HG03558 (cell line): ENCODE data around the gene ERI2.
A peak's percentile ranks its signal among the peaks of the same experiment; 100 is the strongest.
"Not testable (repeated sequence)": the region's sequence is repeated elsewhere in the genome, so short reads cannot be mapped to it uniquely, and the experiment has no call there.

Experiments
- ATAC-seq: cut with Tn5 transposase; IDR thresholded peaks from one replicate; pipeline ENCODE4 v1.9.1; 2021; ENCODE audit warnings: moderate number of reproducible peaks; ENCODE audit not compliant: unreplicated experiment; ENCODE audit errors: extremely low read depth

The ERI2 gene

DNA sequence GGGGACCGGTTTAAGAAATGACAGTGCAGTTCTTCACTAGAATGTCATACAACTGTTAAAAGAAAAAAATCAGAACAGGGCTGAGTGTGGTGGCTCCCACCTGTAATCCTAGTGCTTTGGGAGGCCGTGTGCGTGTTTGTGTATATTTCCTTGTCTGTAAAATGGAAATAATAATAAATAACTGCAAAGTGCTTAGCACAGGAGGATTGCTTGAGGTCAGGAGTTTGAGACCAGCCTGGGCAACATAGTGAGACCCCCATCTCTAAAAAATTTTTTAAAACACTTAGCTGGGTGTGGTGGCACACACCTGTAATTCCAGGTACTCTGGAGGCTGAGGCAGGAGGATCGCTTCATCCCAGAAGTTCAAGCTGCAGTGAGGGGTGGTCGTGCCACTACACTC lies 40.0 kb downstream of the ERI2 start:
- ATAC-seq = no peak

DNA sequence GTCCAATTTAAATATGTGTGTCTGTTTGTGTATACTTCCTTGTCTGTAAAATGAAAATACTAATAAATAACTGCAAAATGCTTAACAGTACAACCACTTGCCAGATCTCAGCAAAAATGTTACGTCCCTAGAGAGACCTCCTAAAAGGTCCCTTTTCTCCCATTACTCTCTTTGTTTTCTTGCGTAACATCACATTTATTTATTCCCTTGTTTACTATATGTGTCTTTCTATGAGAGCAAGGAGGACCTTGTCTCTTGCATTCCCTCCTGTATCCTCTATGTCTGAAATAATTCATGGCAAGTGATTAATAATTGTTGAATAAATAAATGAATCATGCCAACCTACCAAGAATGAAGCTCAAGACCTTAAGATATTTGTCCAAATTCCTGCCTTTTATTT lies 40.5 kb downstream of the ERI2 start:
- ATAC-seq = no peak

DNA sequence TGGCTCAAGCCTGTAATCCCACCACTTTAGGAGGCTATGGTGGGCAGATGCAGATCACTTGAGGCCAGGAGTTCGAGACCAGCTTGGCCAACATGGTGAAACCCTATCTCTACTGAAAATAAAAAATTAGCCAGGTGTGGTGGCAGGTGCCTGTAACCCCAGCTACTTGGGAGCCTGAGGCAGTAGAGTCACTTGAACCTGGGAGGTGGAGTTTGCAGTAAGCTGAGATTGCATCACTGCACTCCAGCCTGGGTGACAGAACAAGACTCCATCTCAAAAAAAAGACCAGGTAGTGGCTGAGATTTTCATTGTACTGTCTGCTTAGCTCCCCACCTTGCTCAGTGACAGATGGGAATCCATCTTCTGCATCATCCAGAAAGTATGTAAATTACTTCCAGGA lies 41.8 kb downstream of the ERI2 start:
- not testable (repeated sequence) for ATAC-seq

GRCh38 chr16:20763461-20764232 lies 42.6 kb downstream of the ERI2 start, which contains the start of gene ACSM3:
Gene ACSM3 (plus strand): TSS chr16:20764014. CDS start chr16:20770035, 6,021 bp downstream.
- ATAC-seq = peak; percentile 71

DNA sequence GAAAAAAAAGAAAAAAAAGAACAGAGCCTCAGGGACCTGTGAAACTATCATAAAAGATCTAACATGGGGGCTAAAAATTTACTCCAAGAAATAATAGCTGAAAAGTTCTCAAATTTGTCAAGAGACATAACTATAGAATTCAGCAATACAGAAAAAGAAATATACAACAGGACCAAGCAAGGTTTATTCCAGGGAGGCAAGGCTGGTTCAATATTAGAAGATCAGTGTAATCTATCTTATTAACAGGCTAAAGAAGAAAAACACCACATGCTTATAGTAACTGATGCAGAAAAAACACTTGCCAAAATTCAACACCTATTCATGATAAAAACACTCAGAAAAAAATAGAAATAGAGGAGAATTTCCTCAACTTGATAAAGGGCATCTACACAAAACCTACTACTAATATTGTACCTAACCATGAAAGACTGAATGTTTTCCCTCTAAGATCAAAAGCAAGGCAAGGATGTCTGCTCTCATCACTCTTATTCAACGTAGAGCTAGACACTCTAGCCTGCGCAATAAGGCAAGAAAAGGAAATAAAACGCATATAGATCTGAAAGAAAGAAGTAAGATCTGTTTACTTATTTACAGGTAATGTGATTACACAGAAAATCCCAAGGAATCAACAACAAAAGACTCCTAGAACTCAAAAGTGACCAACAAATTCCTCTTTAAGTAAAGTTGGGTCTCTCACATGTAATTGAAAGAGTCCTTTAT lies 43.7 kb downstream of the ERI2 start:
- ATAC-seq = no peak

DNA sequence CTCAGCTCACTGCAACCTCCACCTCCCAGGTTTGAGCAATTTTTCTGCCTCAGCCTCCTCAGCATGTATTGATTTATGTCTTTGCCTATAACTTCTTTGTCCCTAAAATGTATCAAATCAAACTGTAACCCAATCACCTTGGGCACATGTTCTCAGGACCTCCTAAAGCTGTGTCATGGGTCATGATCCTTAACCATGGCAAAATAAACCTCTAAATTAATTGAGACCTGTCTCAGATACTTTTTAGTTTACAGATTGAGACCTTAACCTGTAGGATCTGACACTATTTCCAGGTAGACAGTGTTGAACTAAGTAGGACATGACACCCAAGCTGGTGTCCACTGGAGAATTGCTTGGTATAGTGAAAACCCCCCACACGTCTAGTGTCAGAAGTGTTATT lies 45.1 kb downstream of the ERI2 start:
- no peak for ATAC-seq

DNA sequence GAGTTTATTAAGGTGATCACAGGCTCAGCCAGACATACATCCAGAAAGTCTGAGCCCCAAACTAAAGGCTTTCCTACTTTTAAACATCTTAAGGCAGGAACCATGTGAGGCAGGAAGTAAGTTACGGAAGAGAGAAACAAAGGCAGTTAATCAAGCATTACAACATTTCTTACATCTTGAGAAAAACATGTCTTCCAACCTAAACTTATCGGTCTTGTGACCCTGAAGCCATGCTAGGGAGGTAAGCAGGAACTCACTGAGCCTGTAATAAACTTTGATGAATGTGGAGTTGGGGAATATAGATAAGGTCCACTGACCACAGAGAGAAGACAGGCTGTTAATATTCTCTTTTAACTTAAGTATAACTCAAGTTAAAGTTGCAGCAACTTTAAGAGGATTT lies 45.9 kb downstream of the ERI2 start:
- no peak for ATAC-seq

GRCh38 chr16:20755799-20756198 lies 50.5 kb downstream of the ERI2 start:
- not testable (repeated sequence) for ATAC-seq

DNA sequence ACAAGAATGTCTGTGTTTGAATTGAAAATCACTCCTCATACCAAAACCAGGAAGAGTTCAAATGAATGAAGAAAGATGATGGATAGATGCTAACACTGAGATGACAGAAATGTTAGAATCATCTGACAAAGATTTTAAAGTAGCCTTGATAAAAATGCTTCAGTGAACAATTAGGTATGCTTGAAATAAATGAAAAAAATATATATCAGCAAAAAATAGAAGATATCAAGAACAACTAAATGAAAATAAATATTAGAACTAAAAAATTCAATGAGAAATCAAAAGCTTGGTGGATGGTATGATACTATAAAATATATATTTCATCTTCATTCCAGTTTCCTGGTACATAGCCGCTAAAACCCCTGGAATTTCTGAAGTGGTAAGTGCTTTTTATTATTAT lies 51.0 kb downstream of the ERI2 start:
- ATAC-seq = no peak

- no peak for ATAC-seq
Measured at GRCh38 chr16:20753727-20754126, 52.5 kb downstream of the ERI2 start.

DNA sequence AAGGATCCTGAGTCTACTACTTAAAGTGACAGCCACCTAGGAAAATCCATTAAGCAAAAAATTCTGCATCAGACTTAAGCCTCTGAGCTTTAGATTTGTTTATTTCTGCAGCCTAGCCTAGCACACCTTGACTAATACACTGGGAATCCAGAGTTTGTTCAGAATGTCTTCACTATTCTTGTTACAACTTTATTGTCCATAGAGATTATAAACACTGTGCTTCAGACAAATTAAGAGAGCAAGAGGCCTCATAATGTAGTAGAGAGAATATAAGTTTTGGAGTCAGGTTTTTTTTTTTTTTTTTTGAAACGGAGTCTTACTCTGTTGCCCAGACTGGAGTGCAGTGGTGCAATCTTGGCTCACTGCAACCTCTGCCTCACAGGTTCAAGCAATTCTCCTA lies 55.7 kb downstream of the ERI2 start:
- ATAC-seq = no peak

DNA sequence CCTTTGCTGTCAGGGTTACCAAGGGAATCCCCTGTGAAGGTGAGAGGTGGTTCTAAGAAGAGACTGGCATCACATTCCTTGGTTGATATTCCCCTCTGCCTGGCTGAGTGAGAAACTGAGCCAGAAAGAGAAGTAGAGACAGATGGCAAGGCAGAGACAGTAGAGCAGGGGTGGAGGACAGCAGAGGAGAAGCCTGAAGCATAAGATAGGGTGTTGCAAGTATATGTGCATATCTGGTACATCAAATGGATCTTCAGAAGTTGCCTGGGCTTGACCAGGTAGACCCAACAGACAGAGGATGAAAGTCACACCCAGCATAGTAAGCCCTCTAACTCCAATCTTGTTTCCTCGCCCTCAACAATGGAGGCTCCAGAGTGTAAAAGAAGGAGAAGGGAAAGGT lies 56.8 kb downstream of the ERI2 start:
- no peak for ATAC-seq

- ATAC-seq = no peak
Measured at GRCh38 chr16:20747030-20747816, 59.0 kb downstream of the ERI2 start.

DNA sequence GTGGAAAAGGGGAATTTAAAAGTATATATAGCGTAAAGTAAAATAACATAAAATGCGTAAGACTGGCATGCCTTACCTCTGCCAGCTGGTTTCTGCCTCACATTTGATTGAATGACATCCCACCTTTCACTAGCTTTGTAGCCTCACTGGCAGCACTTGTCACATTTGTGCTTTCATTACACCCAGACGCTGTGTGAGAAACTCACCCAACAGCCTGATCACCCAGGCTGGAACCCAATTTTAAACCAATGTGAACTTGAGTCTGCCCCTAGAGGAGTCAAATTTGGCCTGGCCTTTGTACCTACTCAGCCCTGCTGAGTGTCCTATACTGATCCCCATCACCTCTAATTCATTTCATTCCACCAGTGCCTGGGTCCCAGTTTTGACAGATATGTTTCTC lies 59.8 kb downstream of the ERI2 start:
- no peak for ATAC-seq
